Upper lobe of right lung (tissue), 1 donor: ENCODE results near the gene ZNF275. TPM values are rescaled to one million over a fixed set of nuclear protein-coding genes. Genes with fewer than 3 reads are reported as not detected.

Source experiments
- ATAC-seq: fragments of 200-7000 bp; cut with Tn5 transposase; one replicate; pipeline ENCODE4 v1.9.1; 2020; ENCODE audit warnings: mild to moderate bottlenecking, moderate library complexity
- DNase-seq: peaks from one replicate; pipeline ENCODE4 v3.0.0-alpha.2; 2020
- H3K27ac ChIP-seq: fragments of 200-600 bp; one replicate; pipeline ENCODE4 v1.8.0; 2022
- H3K27me3 ChIP-seq: fragments of 200-600 bp; one replicate; pipeline ENCODE4 v1.8.0; 2022; ENCODE audit warnings: mild to moderate bottlenecking
- H3K36me3 ChIP-seq: fragments of 200-600 bp; one replicate; pipeline ENCODE4 v1.8.0; 2022
- H3K4me1 ChIP-seq: fragments of 200-600 bp; one replicate; pipeline ENCODE4 v1.8.0; 2022
- H3K4me3 ChIP-seq: fragments of 200-600 bp; one replicate; pipeline ENCODE4 v1.8.0; 2022; ENCODE audit warnings: mild to moderate bottlenecking
- H3K9me3 ChIP-seq: fragments of 200-600 bp; one replicate; pipeline ENCODE4 v1.8.0; 2022
- intact Hi-C: fragments of 100-400 bp; cut with DNase I; formaldehyde crosslinking; loops from one replicate; pipeline ENCODE4 v1.11.0; 2022
- total RNA-seq: library from RNA; stranded (reverse); fragmentation: NEBNext Ultra II Directional; extraction: Animal tissue kit (Norgen Biotek cat#: 25700); gene quantifications from one replicate; pipeline ENCODE4 v1.2.1, GENCODE V29; 2021
- TF ChIP-seq, protein P1 (sequence below): fragments of 200-600 bp; IDR thresholded peaks from one replicate; pipeline ENCODE4 v1.8.0; 2022; ENCODE audit warnings: antibody characterized with exemption
- donor health status: DM: no; HTN: yes; CAD: no; lungs with severe emphysema.

The ZNF275 gene
- total RNA-seq, 1 donor from 2014 or later: 9.0 TPM

DNA sequence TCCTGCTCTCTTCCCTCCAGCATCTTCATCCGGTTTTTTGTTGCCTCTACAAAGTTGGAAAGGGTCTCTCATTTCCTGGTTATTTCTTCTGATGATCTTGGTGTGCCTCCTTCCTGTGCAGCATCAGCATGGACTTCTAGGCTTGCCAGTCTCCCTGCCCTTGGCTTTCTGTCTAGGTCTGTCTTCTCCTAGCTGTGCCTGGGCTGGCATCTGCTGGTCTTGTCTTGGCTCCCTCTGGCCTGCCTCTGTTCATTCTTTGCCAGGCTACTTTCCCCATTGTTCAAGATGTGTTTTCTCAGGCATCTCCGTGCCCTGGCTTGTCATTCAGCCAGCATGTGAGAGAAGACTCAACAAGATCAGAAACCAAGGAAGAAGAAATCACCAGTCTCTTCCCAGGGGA is 9.7 kb downstream of the ZNF275 start:
- no peak overlapping the region for H3K4me3 ChIP-seq
- no peaks in the 10 kb centered on the region for H3K27me3 ChIP-seq
- ATAC-seq (no peak), DNase-seq (no peak)
- no peaks in the 10 kb centered on the region for H3K9me3 ChIP-seq
- H3K36me3 ChIP-seq: peaks cover 18% of the 10 kb centered on the region
- H3K27ac ChIP-seq: no peak overlapping the region
- H3K4me1 ChIP-seq: no peaks in the 10 kb centered on the region
- intact Hi-C loops: no loop called here
- TF ChIP-seq, protein P1, sequence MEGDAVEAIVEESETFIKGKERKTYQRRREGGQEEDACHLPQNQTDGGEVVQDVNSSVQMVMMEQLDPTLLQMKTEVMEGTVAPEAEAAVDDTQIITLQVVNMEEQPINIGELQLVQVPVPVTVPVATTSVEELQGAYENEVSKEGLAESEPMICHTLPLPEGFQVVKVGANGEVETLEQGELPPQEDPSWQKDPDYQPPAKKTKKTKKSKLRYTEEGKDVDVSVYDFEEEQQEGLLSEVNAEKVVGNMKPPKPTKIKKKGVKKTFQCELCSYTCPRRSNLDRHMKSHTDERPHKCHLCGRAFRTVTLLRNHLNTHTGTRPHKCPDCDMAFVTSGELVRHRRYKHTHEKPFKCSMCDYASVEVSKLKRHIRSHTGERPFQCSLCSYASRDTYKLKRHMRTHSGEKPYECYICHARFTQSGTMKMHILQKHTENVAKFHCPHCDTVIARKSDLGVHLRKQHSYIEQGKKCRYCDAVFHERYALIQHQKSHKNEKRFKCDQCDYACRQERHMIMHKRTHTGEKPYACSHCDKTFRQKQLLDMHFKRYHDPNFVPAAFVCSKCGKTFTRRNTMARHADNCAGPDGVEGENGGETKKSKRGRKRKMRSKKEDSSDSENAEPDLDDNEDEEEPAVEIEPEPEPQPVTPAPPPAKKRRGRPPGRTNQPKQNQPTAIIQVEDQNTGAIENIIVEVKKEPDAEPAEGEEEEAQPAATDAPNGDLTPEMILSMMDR: no peak

DNA sequence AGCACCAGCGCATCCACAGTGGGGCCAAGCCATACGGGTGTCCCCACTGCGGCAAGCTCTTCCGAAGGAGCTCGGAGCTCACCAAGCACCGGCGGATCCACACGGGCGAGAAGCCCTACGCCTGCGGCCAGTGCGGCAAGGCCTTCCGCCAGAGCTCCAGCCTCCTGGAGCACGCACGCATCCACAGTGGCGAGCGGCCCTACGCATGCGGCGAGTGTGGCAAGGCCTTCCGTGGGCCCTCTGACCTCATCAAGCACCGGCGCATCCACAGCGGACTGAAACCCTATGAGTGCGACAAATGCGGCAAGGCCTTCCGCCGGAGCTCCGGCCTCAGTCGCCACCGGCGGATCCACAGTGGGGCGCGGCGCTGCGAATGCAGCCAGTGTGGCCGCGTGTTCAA is 13.6 kb downstream of the ZNF275 start:
- TF ChIP-seq, protein P1: no peak
- Histone ChIP-seq H3K4me1 (no peaks in the 10 kb centered on the region), H3K4me3 (no peak overlapping the region), H3K27ac (no peak overlapping the region), H3K36me3 (peaks cover 28% of the 10 kb centered on the region), H3K9me3 (no peaks in the 10 kb centered on the region), H3K27me3 (no peaks in the 10 kb centered on the region)
- ATAC-seq (no peak), DNase-seq (no peak)
- intact Hi-C loops: no loop called here

DNA sequence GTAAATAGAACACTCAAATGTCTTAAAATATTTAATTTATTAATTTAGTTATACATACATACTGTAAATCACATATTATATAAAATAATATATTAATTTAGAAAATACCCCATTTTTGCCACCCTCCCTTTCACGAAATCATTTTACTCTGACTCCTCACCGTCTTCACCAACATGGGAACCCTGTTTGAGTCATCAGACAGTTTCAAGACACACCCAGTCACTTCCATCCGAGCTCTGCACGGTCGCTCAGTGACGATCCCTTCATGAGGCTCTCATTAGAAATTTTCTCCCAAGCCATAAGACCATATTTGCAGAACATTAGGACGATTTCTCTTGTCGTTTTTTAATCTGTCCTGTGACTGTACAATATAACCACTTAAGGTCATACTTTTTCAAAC is 14.5 kb downstream of the ZNF275 start:
- TF ChIP-seq, protein P1: no peak
- Histone ChIP-seq H3K27me3 (no peaks in the 10 kb centered on the region), H3K36me3 (peaks cover 28% of the 10 kb centered on the region), H3K4me1 (no peaks in the 10 kb centered on the region), H3K9me3 (no peaks in the 10 kb centered on the region), H3K27ac (no peak overlapping the region), H3K4me3 (no peak overlapping the region)
- ATAC-seq: no peak
- intact Hi-C loops: no loop called here
- no peak for DNase-seq

DNA sequence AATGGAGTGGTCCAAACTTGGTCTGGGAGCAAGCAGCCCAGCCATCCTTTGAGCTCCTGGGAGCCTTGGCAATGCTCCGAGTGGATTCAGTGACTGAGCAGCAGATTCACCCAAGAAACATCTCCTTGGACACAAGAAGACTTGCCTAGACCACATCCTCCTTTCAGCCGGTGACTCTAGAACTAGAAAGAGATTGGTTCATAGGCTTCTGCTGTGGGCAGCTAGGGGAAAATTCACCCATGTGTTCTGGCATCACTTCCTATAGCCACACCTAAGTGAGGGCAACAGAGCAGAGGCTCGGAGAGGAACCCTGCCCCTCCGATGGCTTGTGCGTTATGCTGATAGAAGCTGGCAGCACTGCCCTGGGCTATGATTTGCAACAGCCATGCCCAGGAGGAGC is 16.0 kb downstream of the ZNF275 start:
- Histone ChIP-seq H3K4me3 (no peak overlapping the region), H3K27me3 (no peaks in the 10 kb centered on the region), H3K9me3 (no peaks in the 10 kb centered on the region), H3K36me3 (peaks cover 28% of the 10 kb centered on the region), H3K27ac (no peak overlapping the region), H3K4me1 (no peaks in the 10 kb centered on the region)
- no peak for ATAC-seq
- TF ChIP-seq, protein P1: no peak
- DNase-seq: no peak
- intact Hi-C loops: no loop called here

DNA sequence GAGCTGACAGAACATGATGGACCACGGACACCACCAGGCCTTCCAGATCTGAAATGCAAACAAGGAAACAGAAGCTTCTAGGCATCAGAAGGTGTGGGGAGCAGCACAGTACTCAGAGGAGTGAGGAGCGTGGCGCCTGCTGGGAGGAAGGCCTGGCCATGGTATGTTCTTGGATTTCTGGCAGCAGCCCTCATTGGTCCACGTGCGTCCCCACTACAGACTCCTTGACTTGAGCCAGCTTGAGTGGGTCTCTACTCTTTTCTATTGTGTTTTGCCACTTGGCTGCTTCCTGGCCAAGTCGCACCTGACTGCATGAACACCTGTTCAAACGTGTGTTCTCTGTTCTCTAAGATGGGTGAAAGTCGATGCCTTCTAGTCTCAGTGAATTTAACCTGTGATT is 18.0 kb downstream of the ZNF275 start:
- ATAC-seq (no peak), DNase-seq (no peak)
- Histone ChIP-seq H3K36me3 (peaks cover 26% of the 10 kb centered on the region), H3K27ac (no peak overlapping the region), H3K27me3 (no peaks in the 10 kb centered on the region), H3K4me3 (no peak overlapping the region), H3K4me1 (no peaks in the 10 kb centered on the region), H3K9me3 (no peaks in the 10 kb centered on the region)
- intact Hi-C loops: no loop called here
- TF ChIP-seq, protein P1: no peak

DNA sequence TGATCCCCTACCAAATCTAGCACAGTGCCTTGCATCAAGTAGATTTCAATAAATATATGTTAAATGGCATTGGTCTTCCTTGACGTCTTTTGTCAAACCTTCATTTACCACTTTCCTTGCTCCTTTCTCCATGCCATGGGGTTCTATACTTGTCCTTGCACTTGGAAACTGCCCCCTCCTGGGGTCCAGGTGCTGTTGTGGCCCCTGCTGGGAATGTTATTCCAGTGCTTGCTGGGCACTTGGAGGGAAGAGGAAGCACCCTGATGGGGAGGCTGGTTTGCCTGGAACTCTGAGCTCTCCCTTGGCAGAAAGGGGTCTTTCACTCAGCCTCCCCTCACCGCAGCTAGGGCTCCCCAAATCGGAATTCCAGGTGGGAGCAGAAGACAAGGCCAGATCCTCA is 18.9 kb downstream of the ZNF275 start:
- ATAC-seq: no peak

More for the DNA sequence above, 18.9 kb downstream of the ZNF275 start:
- no peak overlapping the region for H3K27ac ChIP-seq
- no peaks in the 10 kb centered on the region for H3K27me3 ChIP-seq
- no peaks in the 10 kb centered on the region for H3K4me1 ChIP-seq
- H3K4me3 ChIP-seq: no peak overlapping the region
- intact Hi-C loops: no loop called here
- H3K36me3 ChIP-seq: peaks cover 18% of the 10 kb centered on the region
- no peak for DNase-seq
- H3K9me3 ChIP-seq: no peaks in the 10 kb centered on the region
- TF ChIP-seq, protein P1: no peak
